Keratinocyte (primary cell): ENCODE data around the gene ROPN1L. TPM values are rescaled to one million over a fixed set of nuclear protein-coding genes. Genes with fewer than 3 reads are reported as not detected.

Source experiments
- DNase-seq: peaks from one replicate; pipeline ENCODE4 v3.0.0-alpha.2; 2011; ENCODE audit warnings: low read depth, missing footprints, low spot score
- FAIRE-seq: peaks from 2 replicates; lab custom pipeline; 2011; peaks lifted over from hg19 to GRCh38; lab: Jason Lieb, UNC
- H2AFZ ChIP-seq: 2 replicates; pipeline ENCODE4 v1.6.0; 2012; ENCODE audit warnings: low read length, control low read depth, inconsistent platforms; ENCODE audit not compliant: control insufficient read depth
- H3K27ac ChIP-seq: 2 replicates; pipeline ENCODE4 v1.5.1; 2011; ENCODE audit warnings: low read length; ENCODE audit not compliant: control insufficient read depth, insufficient read depth
- H3K27me3 ChIP-seq: 3 replicates; pipeline ENCODE4 v1.6.0; 2011; ENCODE audit warnings: low read length; ENCODE audit not compliant: control insufficient read depth, insufficient read depth; ENCODE audit errors: extremely low read depth
- H3K36me3 ChIP-seq, 2 experiments: 2 replicates in 1 of 2; 3 replicates in 1 of 2; pipeline ENCODE4 v1.5.1; 2011; ENCODE audit warnings: low read length in 2 of 2, mild to moderate bottlenecking in 1 of 2; ENCODE audit not compliant: control insufficient read depth in 2 of 2, insufficient read depth in 2 of 2; ENCODE audit errors: extremely low read depth in 1 of 2
- H3K4me1 ChIP-seq: 3 replicates; pipeline ENCODE4 v1.5.1; 2011; ENCODE audit warnings: low read length; ENCODE audit not compliant: control insufficient read depth, insufficient read depth; ENCODE audit errors: extremely low read depth
- H3K4me2 ChIP-seq: 3 replicates; pipeline ENCODE4 v1.6.0; 2011; ENCODE audit warnings: low read depth, low read length; ENCODE audit not compliant: control insufficient read depth, insufficient read depth; ENCODE audit errors: extremely low read depth
- H3K4me3 ChIP-seq, 3 experiments: fragments of 200-600 bp in 1 of 3; sonication (generic) in 1 of 3; 2 replicates in 2 of 3; 3 replicates in 1 of 3; pipeline ENCODE4 v1.5.1; 2011 to 2016; ENCODE audit warnings: low read length in 3 of 3, mild to moderate bottlenecking in 3 of 3, control low read depth in 2 of 3, inconsistent platforms in 1 of 3, low read depth in 1 of 3, mixed read lengths in 1 of 3, mixed run types in 1 of 3, moderate library complexity in 1 of 3; ENCODE audit not compliant: control insufficient read depth in 2 of 3, insufficient read depth in 2 of 3; ENCODE audit errors: extremely low read depth in 1 of 3
- H3K79me2 ChIP-seq: 2 replicates; pipeline ENCODE4 v1.6.0; 2012; ENCODE audit warnings: low read length; ENCODE audit not compliant: control insufficient read depth, insufficient read depth
- H3K9ac ChIP-seq: 3 replicates; pipeline ENCODE4 v1.6.0; 2011; ENCODE audit warnings: low read length; ENCODE audit not compliant: control insufficient read depth, insufficient read depth; ENCODE audit errors: extremely low read depth
- H3K9me1 ChIP-seq: 3 replicates; pipeline ENCODE4 v1.6.0; 2011; ENCODE audit warnings: low read length; ENCODE audit not compliant: control insufficient read depth, insufficient read depth; ENCODE audit errors: extremely low read depth
- H3K9me3 ChIP-seq: 2 replicates; pipeline ENCODE4 v1.5.1; 2012; ENCODE audit warnings: low read depth, low read length; ENCODE audit not compliant: control insufficient read depth
- H4K20me1 ChIP-seq: 3 replicates; pipeline ENCODE4 v1.6.0; 2011; ENCODE audit warnings: low read length; ENCODE audit not compliant: control insufficient read depth, insufficient read depth; ENCODE audit errors: extremely low read depth
- EZH2 ChIP-seq: IDR thresholded peaks from one replicate; pipeline ENCODE4 v1.6.1; 2012; ENCODE audit warnings: inconsistent platforms, mild to moderate bottlenecking, low read length, moderate library complexity
- dilution Hi-C: fragments of 300-500 bp; cut with MboI; formaldehyde crosslinking; loops from one replicate; pipeline ENCODE4 v1.7.0; 2020; ENCODE audit warnings: low sequenced_read_pairs; ENCODE audit not compliant: extremely low pct_ligation_motif_present
- polyA plus RNA-seq, 5 experiments: library from polyadenylated mRNA; depleted of rRNA in 3 of 5; stranded (reverse) in 3 of 5; stranded (forward) in 1 of 5; unstranded in 1 of 5; fragments of >200 nt; gene quantifications; 1 replicate in 1 of 5; 2 replicates in 3 of 5; 3 replicates in 1 of 5; pipeline versions ENCODE4 v1.2.1 to v1.2.3, GENCODE V29; 2011 to 2012; ENCODE audit warnings: missing spikeins in 2 of 5, low read depth in 1 of 5, low replicate concordance in 1 of 5
- TF ChIP-seq, protein P1 (sequence below), 3 experiments: IDR thresholded peaks in 1 of 3; conservative IDR thresholded peaks in 1 of 3; optimal IDR thresholded peaks in 1 of 3; 2 replicates in 2 of 3; 3 replicates in 1 of 3; pipeline versions ENCODE3 to v1.5.1; 2011; ENCODE audit warnings: low read length in 3 of 3, mild to moderate bottlenecking in 3 of 3, moderate library complexity in 2 of 3, control low read depth in 1 of 3, inconsistent platforms in 1 of 3; ENCODE audit not compliant: insufficient read depth in 2 of 3; ENCODE audit errors: extremely low read depth in 1 of 3

The ROPN1L gene
- polyA plus RNA-seq, 1 donor (not counting 4 experiments of a cell fraction or from before 2014, with no cell fraction given) = not detected

DNA sequence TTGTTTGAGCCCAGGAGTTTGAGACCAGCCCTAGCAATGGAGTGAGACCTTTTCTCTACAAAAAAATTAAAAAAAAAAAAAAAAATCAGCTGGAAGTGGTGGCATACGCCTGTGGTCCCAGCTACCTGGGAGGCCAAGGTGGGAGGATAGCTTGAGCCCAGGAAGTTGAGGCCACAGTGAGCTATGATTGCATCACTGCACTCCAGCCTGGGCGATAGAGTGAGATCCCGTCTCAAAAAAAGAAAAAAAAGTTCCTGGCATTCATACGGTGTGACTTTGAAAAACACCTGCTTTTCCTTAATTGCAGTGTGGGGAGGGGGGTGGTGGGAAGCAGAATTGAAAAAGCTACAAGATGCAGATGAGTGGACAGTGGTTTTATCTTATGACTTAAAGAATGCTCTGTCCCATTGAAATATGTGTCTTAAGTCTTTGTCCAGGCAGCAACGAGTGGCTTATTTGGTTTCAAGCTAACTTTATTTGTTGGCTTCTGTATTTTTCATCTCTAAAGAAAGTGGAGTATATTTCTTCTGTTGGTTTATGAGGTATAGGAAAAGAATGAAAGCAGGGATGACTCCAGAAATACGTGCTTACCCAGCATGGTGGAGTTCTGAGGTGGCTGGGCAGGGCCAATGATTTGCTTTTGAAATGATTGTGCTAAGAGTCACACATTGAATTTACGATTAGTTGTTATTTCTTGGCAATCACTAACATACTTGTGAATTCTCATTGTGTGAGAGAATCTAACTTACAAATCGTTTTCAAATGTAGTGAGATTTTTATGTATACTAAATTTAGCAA is 27.8 kb downstream of the ROPN1L start:
- no peak for DNase-seq
- H3K27me3 ChIP-seq = no peaks in the 10 kb centered on the region
- H3K4me2 ChIP-seq = no peak overlapping the region
- dilution Hi-C loops = no loop called here
- H3K9me1 ChIP-seq = no peaks in the 10 kb centered on the region
- no peaks in the 10 kb centered on the region for H4K20me1 ChIP-seq
- H3K9ac ChIP-seq = no peak overlapping the region
- no peak overlapping the region for H2AFZ ChIP-seq
- no peak overlapping the region for H3K4me3 ChIP-seq
- H3K27ac ChIP-seq = no peak overlapping the region
- H3K4me1 ChIP-seq = peaks cover 11% of the 10 kb centered on the region
- TF ChIP-seq EZH2 = no peak
- TF ChIP-seq, protein P1, sequence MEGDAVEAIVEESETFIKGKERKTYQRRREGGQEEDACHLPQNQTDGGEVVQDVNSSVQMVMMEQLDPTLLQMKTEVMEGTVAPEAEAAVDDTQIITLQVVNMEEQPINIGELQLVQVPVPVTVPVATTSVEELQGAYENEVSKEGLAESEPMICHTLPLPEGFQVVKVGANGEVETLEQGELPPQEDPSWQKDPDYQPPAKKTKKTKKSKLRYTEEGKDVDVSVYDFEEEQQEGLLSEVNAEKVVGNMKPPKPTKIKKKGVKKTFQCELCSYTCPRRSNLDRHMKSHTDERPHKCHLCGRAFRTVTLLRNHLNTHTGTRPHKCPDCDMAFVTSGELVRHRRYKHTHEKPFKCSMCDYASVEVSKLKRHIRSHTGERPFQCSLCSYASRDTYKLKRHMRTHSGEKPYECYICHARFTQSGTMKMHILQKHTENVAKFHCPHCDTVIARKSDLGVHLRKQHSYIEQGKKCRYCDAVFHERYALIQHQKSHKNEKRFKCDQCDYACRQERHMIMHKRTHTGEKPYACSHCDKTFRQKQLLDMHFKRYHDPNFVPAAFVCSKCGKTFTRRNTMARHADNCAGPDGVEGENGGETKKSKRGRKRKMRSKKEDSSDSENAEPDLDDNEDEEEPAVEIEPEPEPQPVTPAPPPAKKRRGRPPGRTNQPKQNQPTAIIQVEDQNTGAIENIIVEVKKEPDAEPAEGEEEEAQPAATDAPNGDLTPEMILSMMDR (optimal IDR thresholded peaks at IDR 0.05 in 1 of 3, IDR thresholded peaks at IDR 0.05 in 1 of 3, conservative IDR thresholded peaks at IDR 0.05 in 1 of 3; ENCODE audit: extremely low read depth in 1 of 3, insufficient read depth in 2 of 3, low read length in 3 of 3) = no peak
- H3K9me3 ChIP-seq = no peaks in the 10 kb centered on the region
- no peak for FAIRE-seq
- no peaks in the 10 kb centered on the region for H3K79me2 ChIP-seq
- H3K36me3 ChIP-seq = no peaks in the 10 kb centered on the region

DNA sequence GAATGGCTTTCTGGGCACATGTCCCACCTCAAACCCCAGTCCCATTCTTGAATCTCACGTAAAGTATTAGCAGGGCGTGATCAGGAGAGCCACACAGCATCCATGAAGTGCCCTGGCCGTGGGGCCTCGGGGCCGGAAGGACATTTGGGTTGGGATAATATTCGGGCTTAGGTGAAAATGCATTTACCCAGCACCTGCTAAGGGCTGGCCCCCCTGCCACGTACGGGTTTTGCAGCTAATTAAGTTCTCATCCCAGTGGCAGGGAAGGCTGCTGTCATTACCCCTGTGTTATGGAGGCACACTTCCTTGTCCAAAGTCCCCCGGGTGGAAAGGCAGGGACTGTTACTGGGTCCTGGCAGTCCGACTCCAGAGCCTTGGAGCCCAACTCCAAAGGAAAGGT is 29.0 kb downstream of the ROPN1L start:
- dilution Hi-C loops = no loop called here
- no peaks in the 10 kb centered on the region for H4K20me1 ChIP-seq

More for the DNA sequence above, 29.0 kb downstream of the ROPN1L start:
- Histone ChIP-seq H3K27ac (no peak overlapping the region), H3K9me1 (no peaks in the 10 kb centered on the region), H3K9ac (no peak overlapping the region), H3K36me3 (no peaks in the 10 kb centered on the region), H3K79me2 (no peaks in the 10 kb centered on the region), H3K9me3 (no peaks in the 10 kb centered on the region), H2AFZ (no peak overlapping the region), H3K4me1 (peaks cover 11% of the 10 kb centered on the region), H3K4me3 (no peak overlapping the region), H3K27me3 (no peaks in the 10 kb centered on the region), H3K4me2 (no peak overlapping the region)
- DNase-seq (no peak), FAIRE-seq (no peak)
- no peak for TF ChIP-seq EZH2
- TF ChIP-seq, protein P1 (optimal IDR thresholded peaks at IDR 0.05 in 1 of 3, IDR thresholded peaks at IDR 0.05 in 1 of 3, conservative IDR thresholded peaks at IDR 0.05 in 1 of 3; ENCODE audit: extremely low read depth in 1 of 3, insufficient read depth in 2 of 3, low read length in 3 of 3) = no peak
